LNCaP clone FGC (cell line): ENCODE measurements around the gene ATL1.

Experiments
- DNase-seq: peaks from one replicate; pipeline ENCODE4 v3.0.0-alpha.2; 2011; ENCODE audit warnings: low read depth
- H3K4me3 ChIP-seq: 2 replicates; pipeline ENCODE4 v1.5.1; 2011; ENCODE audit warnings: mild to moderate bottlenecking, low read depth, low read length, control low read depth
- TF ChIP-seq, protein P1 (sequence below): IDR thresholded peaks from 2 replicates; pipeline ENCODE4 v1.5.1; 2012; ENCODE audit warnings: mild to moderate bottlenecking; ENCODE audit not compliant: control insufficient read depth, insufficient read depth; ENCODE audit errors: extremely low read depth

The ATL1 gene

DNA sequence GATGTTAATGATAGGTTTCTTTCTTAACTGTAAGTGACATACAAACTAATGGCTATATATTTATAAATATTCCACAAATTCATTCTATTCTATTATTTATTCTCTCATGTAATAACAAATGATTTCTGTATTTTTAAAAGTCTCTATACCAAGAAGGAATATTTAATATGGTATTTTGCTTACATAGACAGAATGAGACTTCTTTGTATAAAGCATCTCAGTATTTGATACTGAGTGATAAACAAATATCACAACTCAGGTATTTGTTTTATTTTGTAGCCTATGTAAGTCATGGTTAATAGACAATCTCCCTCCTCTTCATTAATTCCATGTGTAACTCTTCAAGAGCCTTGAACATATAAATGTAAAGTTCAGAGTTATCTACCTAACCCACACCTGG lies 18.0 kb downstream of the ATL1 start:
- TF ChIP-seq, protein P1, sequence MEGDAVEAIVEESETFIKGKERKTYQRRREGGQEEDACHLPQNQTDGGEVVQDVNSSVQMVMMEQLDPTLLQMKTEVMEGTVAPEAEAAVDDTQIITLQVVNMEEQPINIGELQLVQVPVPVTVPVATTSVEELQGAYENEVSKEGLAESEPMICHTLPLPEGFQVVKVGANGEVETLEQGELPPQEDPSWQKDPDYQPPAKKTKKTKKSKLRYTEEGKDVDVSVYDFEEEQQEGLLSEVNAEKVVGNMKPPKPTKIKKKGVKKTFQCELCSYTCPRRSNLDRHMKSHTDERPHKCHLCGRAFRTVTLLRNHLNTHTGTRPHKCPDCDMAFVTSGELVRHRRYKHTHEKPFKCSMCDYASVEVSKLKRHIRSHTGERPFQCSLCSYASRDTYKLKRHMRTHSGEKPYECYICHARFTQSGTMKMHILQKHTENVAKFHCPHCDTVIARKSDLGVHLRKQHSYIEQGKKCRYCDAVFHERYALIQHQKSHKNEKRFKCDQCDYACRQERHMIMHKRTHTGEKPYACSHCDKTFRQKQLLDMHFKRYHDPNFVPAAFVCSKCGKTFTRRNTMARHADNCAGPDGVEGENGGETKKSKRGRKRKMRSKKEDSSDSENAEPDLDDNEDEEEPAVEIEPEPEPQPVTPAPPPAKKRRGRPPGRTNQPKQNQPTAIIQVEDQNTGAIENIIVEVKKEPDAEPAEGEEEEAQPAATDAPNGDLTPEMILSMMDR: no peak
- DNase-seq: no peak
- H3K4me3 ChIP-seq: no peak overlapping the region

DNA sequence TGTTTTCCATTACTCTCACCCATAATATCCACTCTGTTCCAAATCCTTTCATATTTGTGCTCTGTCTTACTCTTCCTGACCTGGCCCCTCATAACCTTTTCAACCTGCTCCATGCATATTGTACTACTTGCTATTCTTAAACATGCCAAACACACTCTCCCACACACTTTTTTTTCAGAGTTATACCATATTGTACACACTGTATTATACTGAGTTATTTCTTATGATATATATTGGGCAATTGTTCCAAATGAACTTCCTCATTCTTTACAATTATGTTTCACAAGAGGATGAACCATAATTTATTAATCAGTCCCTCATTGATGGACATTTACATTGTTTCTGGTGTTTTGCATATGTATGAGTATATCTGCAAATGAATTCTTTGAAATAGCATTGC lies 18.5 kb downstream of the ATL1 start:
- TF ChIP-seq, protein P1: no peak
- no peak for DNase-seq
- no peak overlapping the region for H3K4me3 ChIP-seq

DNA sequence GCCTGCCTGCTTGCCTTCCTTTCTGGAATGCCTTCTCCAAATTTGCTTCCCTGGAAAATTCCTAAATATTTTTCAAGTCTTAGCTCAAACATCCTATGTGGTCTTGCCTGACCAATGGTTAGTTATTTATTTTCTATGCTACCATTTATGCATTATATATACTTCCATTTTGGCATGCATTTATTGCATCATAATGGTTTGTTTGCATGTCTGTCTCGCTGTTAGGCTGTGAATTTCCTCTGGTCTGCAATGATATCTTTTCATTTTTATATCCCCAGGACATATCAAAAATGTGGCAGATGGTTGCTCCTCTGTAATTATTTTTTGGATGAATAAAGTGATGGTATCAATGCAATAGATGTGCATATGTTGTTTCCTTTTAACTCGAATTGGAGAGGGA lies 30.5 kb downstream of the ATL1 start:
- no peak for DNase-seq
- TF ChIP-seq, protein P1: no peak

DNA sequence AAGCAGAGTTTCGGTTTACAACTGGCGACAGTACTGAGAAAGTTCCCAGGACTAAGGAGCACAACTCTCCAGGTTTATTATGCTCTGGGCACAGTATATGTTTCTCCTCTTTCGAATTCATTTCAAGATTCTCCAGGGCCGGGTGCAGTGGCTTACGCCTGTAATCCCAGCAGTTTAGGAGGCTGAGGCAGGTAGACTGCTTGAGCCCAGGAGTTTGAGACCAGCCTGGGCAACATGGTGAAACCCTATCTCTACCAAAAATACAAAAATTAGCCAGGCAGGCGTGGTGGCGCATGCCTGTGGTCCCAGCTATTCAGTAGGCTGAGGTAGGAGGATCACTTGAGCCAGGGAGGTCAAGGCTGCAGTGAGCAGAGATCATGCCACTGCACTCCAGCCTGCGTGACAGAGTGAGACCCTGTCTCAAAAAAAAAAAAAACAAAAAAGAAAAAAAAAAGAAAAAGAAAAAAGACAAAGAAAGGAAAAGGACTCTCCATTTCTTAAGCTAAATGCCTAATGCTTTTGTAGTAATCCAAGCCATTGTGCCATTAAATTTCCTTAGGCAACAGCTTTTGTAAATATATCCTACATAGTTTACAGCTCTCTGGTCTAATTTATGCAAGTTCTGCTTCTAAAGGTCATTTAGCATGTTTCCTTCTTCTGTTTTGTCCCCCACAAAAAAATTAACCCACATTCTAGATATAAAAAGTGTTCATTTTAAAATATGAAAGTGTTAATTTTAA lies 34.8 kb downstream of the ATL1 start:
- DNase-seq: no peak
- TF ChIP-seq, protein P1: no peak
- H3K4me3 ChIP-seq: no peak overlapping the region

More for the DNA sequence above, 30.5 kb downstream of the ATL1 start:
- no peak overlapping the region for H3K4me3 ChIP-seq

DNA sequence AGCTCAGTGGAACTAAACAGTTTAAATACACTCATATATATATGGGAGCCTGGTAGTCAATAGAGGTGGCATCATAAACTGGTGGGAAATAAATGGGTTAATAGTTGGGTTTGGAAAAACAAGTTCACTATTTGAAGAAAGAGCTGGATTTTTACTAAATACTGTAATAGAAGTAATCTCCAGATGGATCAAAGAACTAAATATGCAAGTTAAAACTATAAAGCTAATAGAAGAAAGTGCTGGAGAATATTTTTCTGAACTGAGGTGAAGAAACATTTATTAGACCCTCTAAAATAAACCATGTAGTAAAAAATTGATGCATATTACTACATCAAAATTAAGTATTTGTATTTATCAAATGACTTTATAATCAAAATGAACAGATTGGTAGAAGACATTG lies 38.8 kb downstream of the ATL1 start:
- TF ChIP-seq, protein P1: no peak
- H3K4me3 ChIP-seq: no peak overlapping the region
- no peak for DNase-seq

DNA sequence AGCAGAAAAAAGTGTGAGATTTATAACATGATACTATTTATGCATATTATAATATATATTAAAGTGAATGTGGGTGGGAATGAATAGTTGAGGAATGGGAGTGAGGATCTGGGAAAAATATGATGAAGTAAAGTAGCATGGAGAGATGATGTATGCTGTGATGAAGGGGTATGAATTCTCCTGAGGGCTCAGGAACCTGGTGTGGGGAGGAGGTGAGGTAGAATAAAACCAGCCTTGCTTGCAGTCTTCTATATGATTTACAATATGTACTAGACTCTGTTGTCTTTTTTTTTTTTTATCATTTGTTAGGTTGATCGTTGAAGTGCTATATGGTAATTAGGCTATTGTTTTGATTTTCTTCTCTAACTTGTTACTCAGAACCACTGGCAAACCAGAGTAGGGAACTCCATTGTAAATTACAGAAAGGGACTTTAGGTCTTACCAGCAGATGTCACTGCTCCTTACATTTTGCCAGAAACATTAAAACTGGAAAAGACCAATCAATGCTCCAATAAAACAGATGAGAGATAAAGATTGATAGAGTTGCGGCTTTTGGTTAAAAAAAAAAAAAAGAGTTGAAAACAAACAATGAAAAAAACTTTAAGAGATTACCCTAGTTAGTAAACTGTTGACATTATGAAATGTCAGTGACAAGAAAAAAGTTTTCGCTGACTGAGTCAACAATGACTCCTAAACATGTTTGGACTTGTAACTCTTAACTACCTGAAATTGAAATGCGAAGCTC lies 39.9 kb downstream of the ATL1 start:
- peak; percentile 78 for DNase-seq
- H3K4me3 ChIP-seq: no peak overlapping the region; the same call in 1 of the 2 replicates
- TF ChIP-seq, protein P1: peak; percentile 68

DNA sequence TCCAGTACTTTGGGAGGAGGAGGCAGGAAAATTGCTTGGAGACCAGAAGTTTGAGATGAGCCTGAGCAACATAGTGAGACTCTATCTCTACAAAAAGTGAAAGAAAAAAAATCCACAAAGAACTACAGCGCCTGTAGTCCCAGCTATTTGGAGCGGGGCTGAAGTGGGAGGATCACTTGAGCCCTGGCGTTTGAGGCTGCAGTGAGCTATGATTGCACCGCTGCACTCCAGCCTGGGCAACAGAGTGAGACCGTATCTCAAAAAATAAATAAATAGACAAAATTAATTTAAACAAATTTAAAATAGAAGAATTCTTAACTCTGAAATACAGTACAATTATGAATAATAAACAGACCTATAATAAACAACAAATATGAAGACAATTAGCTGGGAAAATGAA lies 40.9 kb downstream of the ATL1 start:
- H3K4me3 ChIP-seq: no peak overlapping the region
- peak; percentile 3 for DNase-seq
- TF ChIP-seq, protein P1: no peak
